ENCODE data around the gene HEYL.
"Not testable (repeated sequence)": the region's sequence is repeated elsewhere in the genome, so short reads cannot be mapped to it uniquely, and the experiment has no call there.

The HEYL gene

DNA sequence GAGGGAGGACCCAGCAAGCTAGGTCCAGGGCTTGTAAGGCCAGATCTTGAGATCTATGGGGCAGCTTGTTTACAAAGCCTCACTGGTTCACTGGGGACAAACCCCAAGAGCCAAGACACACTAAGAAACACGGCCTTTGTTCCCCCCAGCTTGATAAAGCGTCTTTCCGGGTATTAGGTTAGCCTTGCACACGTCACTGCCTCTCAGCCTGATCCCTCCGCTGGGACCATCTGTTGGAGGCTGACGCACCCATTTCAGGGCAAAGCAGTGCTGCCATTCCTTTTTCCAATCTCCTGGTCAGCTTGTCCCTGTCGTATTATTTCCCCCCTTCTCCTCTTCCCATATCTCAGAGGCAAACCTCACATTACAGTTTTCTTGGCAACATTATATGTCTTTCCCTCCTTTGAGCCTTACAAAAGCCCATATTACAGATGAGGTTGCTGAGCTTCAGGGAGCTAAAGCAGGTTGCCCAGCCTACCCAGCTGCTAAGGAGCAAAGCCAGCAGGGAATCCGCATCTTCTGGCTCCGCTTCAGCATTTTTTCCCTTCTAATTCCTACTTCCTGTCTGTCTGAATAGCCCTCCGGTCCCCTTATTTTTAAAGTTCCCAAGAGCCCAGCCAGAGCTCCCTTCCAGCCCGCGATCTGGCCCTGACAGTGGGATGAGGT is 4.1 kb downstream of the HEYL start:
- no peak for FAIRE-seq

DNA sequence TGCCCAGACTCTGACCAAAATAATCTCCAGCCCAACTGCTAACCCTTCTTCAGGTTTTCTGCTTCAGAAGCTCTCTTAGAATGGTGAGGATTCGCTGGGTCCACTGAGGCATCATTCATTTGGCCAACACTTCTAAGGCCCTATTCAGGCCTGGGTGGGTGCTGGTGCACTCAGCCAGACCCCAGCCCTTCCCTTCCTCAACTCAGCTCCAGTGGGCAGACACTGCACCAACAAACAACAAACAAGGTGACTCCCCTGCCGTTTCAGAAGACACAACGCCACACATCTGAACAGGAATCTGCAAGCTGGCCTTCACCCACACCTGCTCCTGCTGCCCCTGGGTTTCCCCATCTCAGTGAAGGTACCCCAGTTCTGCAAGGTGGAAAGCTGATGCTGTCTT is 6.0 kb downstream of the HEYL start:
- no peak for FAIRE-seq

DNA sequence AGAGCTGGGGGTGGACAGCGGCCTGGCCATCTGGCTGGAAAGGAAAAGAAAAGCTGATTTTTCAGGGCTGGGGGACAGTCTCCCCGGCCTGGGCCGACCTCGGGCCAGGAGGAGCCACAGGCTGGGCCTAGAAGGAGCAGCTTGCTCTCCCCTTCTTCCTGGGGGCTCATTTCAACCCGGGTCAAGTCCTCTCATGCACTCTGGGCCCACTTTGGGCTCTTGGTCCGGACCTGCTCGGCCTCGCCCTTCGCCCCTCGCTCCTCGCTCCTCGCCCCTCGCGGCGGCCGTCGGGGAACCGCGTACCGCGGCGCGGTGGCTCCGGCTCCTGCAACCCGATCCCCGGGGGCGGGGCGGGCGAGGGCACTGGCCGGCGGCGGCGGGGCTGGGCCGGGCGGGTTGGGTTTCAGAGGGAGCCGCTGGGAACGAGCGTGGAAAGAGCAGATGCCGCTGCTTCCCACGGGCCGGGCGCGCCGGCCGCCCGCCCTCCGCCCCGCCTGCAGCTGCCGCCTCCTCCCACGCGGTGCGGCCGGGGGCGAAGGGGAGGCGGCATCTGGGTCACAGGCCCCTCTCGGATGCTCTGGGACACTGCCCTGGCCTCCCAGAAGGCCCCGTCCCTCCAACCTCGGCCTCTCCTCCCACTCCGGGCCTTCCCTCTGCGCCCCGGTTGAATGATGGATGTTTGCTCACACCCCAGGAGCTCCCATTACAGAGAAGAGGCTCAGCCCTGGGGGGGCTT is 6.6 kb downstream of the HEYL start:
- no peak for FAIRE-seq

DNA sequence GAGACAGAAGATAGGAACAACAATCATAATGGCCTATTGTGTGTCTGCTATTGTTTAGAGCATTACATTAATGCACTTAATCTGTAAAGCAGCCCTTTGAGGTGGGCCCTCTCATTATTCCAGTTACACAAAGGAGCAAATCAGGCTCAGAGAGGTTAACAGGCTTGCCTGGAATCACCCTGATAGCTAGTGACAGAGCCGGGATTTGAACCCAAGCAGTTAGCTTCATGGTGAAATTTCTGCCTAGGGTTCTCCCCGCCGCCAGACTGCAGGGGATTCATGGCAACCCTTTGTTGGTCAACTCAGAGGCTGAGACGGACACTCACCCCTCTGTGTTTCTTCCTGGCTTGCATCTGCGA is 7.1 kb downstream of the HEYL start:
- FAIRE-seq, result no peak

DNA sequence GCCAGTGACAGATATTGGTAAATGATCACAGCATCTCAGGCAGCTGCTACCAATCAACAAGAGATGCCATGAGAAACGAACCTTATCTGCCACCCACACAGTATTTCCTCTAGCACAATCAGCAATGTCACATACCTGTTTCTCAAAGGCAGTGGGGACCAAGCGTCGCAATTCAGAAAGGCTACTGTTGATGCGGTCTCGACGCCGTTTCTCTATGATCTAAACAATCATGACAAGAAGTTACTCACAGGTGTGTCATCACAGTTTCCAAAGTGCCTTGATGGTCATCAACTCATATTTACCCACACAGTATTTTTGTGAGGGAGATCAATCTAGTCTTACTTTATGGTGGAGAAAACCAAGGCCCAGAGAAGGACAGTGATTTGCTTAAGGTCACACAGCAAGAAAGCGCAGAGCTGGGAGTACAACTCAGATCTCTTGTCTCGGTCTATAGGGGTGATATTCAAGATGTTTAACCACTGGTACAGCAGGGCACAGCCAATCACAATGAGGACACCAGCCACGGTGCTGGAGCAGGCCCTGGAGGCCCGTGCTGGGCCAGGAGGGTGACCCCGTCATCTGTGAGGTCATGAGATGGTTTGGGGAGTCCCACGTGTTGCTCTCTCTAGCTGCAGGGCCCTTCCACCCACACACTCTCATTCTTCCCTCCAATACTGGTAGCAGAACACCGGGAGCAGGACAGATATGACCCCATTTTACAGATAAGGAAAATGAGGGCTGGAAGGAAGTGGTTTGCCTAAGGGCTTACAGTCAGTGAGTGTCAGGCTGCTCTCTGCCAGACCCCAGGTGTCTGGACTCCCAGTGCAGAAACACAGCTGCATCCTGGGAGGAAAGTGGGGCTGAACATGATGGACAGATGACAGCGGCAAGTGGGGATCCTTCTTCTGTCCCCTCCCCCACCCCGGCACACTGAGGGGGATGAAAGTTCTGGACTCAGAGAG is 7.8 kb downstream of the HEYL start:
- no peak for FAIRE-seq

DNA sequence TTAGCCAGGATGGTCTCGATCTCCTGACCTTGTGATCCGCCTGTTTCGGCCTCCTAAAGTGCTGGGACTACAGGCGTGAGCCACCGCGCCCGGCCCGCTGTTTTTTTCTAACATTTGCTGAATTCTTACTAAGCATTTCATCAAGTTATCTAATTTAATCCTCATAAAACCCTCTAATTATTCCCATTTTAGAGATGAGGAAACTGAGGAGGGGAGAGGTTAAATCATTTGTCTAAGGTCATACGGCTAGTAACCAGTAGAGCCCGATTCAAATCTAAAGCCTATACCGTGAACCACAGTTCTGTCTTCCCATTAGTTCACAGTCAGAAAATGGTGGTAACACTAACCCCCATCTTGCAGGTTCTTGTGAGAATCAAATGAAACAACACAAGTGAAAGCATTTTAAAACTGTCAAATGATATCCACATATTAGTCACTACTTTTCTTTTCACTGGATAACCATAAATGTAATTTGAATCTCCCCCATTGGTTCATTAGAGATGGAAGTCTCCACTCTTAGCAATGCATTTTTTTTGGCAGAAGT is 10.6 kb downstream of the HEYL start:
- no peak for FAIRE-seq

DNA sequence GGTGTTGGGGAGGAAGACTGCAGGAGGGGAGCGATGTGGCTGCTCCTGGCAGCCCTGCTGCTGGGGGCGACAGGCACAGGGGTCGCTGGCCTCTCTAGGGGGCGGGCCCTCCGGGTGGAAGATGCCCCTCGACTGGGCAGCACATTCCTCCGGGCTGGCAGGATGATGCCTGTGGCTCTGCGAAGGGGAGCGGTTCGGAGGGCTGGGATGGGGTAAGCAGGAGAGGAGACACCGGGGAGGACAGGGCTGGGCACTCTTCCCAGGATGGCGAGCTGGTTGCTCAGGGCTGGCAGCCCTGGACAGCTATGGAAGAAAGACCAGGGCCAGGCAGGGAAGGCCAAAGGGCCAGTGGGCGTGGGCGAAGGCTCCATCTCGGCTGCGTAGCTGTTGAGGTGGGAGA is 12.8 kb downstream of the HEYL start:
- FAIRE-seq, result no peak

DNA sequence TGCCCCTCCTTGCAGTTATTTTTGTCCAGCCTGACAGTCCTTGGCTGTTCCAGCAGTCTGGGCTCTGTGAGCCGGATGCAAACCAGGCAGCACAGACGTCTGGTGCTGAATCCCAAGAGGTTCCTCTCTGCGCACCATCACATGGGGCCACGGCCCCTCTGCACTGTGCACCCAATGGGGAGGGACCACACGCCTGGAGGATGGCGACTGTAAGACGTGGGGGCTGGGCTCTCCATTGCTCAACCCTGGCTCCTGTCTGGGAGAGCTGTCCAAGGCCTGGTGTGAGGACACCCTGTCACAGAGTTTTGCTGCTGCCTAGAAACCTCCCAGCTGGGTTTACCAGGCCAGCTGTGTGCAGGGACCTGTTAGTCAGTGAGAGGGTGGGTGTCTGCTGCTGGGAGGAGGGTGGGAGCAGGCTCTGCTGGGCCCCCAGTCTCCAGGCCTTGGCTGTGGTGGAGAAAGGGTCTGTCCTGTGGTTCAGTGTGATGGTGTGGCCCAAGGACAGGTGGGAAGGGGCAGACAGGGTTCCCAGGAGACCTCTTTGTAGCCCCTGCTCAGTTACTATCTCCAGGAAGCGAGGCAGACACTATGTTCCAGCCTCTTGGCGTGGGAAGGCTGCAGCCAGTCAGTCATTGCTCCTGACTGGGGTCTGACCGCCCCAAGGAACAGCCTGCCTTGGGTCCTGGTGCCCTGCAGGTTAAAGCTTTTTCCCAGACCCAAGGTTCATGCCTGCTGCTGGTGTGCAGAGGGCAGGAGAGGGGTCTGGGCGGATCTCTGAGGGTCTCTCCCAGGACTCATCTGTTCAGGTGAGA is 13.8 kb downstream of the HEYL start:
- no peak for FAIRE-seq

DNA sequence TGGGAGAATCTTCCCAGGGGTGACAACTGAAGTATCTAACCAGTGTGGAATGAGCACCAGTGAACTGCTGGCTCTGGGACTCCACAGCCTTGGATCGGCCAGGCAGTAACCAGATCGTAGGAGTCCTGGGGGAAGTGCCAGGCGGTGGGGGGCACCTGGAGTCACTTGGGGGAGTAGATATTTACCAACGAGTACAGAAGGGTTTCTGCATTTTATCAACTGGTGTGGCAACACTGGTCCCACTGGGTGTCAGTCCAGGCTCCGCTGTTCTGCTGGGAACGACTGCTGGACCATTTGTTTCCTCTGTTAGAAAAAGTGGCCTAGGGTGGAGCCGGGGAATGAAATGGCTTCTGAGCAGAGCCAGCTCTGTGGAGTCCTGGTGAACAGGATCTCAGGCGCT is 14.4 kb downstream of the HEYL start:
- FAIRE-seq, result no peak

DNA sequence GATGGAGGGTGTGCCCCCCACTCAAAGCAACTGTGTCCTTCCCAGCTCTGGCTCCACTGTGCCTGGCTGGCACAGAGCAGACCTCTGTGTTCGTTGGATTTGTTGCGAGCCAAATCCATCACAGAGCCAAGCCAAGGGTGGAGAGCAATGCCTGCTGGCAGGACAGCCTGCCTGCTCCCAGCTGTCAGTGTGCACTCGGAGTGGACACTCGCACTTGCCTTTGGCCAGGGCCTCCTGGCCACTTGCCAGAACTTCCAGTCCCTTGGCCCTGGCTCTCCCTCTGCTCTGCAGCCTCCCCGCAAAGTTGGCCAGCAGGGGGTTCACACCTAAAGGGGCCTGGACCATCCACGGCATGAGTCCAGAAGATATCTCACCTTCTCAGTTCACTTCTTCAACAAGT is 16.4 kb downstream of the HEYL start:
- no peak for FAIRE-seq

DNA sequence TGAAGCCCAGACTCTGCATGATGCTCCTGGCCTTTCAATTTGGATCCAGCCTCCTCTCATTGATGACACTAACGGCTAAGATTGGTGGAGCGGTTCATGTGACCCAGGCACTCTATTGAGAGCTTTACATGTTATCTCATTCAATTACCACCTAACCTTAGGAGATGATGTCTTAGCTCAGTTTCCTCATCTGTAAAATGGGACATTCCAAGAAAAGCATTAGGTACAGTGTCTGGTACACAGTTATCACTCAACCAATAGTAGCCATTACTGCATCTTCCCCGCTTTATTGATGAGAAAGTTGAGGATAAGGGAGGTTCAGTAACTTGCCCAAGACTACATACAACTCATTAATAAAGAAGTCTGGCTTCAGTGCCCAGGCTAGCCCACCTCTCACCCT is 17.0 kb downstream of the HEYL start:
- FAIRE-seq, result no peak

DNA sequence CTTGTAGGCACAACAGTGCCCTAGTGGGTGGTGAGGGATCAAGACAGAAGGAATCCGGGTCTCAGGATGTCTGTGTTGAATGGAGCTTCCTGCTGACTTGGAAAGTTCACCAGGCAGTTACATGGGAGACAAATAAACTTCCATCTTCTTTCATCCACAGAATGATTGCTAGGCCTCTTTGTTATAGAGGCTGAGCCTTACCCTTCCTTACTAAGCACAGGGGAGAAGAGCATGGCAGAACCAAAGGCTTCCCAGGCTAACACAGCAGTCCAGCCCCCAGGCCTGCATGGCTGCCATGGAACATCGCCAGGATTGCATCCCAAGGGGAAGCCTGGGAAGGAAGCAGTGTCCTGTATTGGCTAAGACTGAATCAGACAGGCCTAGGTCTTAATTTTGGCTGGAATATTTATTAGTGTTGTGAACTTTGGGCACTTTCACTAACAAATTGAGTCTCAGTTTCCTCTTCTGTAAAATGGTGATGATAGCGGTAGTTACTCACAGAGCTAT is 18.7 kb downstream of the HEYL start:
- no peak for FAIRE-seq

DNA sequence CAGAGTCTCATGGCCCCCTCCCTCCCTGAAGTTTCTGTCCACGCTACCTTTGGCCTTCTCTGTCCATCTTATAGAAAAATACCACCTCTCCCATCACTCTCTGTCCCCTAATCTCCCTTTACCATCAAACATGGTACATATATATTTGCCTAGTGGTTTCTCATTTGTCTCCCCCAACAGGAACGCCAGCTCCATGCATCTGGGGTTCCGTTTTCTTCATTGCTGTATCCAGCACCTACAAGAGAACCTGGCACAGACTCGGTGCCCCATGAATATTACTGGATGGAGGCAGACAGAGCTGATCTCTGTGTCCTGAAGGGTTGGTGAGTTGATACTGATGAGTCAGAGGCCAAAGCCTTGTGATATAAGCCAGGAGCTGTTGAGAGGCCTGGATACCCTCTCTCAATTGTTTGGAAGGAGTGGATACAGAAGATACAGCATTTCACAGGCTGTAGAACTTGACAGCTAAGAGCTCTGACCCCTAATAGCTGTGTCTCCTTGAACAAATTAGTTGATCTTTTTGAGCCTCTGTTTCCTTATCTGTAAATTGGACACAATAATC is 21.9 kb downstream of the HEYL start:
- FAIRE-seq, result no peak

DNA sequence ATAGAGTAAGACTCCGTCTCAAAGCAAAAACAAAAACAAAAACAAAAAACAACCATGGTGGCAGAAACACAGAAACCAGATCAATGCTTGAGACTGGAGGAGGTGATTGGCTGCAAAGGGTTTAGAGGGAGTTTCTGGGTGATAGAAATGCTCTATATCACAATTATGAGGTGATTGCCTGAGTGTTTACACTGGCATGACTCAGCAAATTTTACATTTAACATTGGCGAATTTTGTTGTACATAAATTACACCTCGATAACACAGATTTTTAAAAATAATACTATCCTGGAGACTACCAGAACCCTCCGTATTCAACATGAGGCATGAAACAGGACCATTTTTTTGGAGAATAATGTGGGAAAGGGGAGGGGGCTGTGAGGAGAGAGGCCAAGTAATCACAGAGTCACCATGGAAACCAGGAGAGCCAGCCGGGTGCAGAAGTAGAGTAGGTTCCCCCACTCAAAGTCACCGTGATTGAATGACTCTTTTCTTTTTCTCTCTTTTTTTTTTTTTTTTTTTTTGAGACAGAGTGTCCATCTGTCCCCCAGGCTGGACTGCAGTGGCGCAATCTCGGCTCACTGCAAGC is 24.3 kb downstream of the HEYL start:
- no peak for FAIRE-seq

DNA sequence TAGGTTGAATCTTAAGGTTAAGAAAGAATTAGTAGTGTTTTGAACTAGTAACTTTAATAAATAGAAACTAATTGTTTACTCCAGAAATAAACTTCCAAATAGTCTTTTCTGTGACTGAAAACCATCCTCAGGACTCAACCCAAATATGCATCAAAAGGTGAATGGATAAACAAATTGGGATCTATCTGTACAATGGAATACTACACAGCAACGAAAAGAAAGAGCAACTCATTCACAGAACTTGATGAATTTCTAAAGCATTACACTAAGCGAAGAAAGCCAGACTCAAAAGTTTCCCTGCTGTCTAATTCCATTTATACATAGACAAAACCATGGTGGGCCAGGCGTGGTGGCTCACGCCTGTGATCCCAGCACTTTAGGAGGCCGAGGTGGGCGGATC is 25.0 kb downstream of the HEYL start:
- no peak for FAIRE-seq

DNA sequence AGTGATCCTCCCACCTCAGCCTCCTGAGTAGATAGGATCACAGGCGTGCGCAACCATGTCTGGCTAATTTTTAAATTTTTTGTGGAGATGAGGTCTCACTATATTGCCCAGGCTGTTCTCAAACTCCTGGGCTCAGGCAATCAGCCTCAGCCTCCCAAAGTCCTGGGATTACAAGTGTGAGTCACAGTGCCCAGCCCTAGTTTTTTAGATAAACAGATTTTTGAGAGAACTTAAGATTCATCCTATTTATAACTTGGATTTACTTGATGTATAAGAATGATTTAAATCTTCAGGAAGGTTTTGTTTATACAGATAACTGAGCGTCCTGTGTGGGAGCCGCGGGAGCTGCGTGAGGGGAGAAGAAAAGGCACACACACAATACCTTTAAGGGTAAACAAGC is 26.2 kb downstream of the HEYL start:
- no peak for FAIRE-seq

DNA sequence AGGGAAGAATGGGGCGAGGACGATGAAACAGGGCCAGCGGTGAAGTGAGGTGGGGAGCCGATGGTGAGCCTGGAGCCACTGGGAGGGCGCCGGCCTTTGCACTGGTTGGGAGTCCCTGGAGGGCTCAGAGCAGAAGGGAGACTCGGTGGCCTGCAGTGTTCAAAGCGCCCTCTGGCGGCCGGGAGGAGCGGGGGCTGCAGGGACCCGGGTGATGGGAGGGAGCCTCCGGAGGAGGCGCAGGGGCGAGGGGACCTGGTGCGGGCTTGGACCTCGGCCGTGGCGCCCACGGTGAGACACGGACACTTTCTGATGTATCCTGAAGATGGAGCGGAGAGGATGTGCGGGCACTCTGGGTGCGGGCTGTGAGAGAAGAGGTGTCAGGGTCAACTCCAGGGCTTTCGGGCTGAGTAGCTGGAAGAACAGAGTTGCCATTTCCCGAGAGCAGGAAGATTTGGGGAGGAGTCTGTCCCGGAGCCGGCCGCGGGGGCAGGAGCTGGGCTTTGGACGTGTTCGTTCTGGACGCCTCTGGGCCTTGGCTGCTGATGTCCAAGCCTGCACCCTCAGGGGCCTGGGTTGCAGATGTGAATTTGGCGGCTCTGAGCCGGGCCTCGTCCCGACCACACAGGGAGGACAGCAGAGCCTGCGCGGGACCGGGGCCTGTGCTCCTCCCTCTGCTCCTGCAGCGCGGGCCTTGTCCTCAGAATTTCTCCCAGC is 29.7 kb downstream of the HEYL start:
- FAIRE-seq, result no peak

DNA sequence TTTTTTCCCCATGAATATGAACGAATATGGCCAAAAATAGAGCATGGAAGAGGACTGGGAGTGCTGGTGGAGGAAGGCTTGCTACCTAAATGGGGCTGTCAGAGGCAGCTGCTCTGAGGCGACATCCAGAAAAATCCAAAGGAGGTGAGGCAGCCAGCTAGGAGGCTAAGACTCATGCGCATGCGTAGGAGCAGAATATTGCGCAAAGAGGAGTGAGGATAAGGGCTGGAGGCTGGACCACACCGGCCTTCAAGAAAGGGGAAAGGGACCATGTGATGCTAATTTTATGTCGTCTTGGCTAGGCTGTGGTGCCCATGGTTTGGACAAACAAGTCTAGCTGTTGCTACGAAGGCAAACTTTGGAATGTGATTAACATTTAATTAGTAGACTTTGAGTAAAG is 30.5 kb downstream of the HEYL start:
- FAIRE-seq, result no peak

DNA sequence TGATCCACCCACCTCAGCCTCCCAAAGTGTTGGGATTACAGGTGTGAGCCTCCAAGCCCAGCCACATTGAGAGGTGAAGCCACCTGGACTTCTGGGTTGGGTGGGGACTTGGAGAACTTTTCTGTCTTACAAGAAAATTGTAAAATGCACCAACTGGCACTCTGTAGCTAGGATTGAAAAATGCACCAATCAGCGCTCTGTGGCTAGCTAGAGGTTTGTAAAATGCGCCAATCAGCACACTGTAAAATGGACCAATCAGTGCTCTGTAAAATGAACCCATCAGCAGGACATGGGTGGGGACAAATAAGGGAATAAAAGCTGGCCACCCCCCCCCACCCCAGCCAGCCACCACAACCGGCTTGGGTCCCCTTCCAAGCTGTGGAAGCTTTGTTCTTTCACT is 35.8 kb downstream of the HEYL start:
- not testable (repeated sequence) for FAIRE-seq

DNA sequence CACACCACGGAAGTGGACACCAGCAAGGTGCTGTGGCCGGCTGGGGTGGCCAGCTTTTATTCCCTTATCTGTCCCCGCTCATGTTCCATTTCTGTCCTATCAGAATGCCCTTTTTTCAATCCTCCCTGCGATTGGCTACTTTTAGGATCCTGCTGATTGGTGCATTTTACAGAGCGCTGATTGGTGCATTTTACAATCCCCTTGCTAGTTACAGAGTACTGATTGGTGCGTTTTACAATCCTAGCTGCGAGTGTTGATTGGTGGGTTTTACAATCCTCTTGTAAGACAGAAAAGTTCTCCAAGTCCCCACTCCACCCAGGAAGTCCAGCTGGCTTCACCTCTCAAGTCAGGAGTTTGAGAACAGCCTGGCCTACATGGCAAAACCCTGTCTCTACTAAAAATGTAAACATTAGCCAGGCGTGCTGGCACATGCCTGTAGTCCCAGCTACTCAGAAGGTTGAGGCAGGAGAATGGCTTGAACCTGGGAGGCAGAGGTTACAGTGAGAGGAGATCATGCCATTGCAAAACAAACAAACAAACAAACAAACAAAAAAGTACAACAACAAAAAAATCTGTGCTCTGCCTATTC is 37.7 kb downstream of the HEYL start:
- not testable (repeated sequence) for FAIRE-seq

DNA sequence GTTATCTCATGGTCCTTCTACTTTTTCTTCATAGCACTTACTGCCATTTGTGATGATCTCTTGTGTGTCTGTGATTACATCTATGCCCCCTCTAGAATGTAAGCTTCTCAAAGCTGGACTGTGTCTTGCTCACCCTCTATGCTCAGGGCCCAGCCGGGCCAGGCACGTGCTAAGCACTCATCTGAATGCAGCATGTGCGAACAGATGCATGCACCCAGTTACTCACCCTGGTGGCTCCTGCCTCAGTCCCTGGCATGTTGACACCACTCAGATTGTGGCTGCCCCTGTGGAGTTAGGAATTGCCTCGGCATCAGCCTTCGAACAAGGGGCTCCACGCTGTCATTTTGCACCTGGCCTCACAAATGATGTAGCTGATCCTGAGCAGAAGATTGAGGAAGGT is 43.3 kb downstream of the HEYL start:
- no peak for FAIRE-seq
